Gastroesophageal sphincter (tissue), 4 donors: ENCODE data around the gene UPP1. TPM values are rescaled to one million over a fixed set of nuclear protein-coding genes. Genes with fewer than 3 reads are reported as not detected.

Experiments used
- ATAC-seq: fragments of 150-250 bp; one replicate; pipeline ENCODE4 v1.9.1; 2016; ENCODE audit warnings: mild to moderate bottlenecking, moderate library complexity
- H3K27ac ChIP-seq, 4 donors: fragments of 200-600 bp; sonication (generic) in 3 of 4; 1 replicate in 3 of 4; 2 replicates in 1 of 4; pipeline ENCODE4 v1.5.1; 2016 to 2019
- H3K27me3 ChIP-seq: fragments of 200-600 bp; sonication (generic); one replicate; pipeline ENCODE4 v1.5.1; 2019
- H3K36me3 ChIP-seq, 2 donors: fragments of 200-600 bp; sonication (generic); one replicate each; pipeline ENCODE4 v1.5.1; 2019; ENCODE audit warnings: control low read depth in 1 of 2
- H3K4me1 ChIP-seq, 3 donors: fragments of 200-600 bp; sonication (generic); 1 replicate in 2 of 3; 2 replicates in 1 of 3; pipeline ENCODE4 v1.5.1; 2016 to 2019; ENCODE audit warnings: control low read depth in 2 of 3
- H3K4me3 ChIP-seq, 2 donors: fragments of 200-600 bp; sonication (generic); one replicate each; pipeline ENCODE4 v1.5.1; 2019; ENCODE audit warnings: mild to moderate bottlenecking in 1 of 2, moderate library complexity in 1 of 2
- H3K9me3 ChIP-seq, 3 donors: fragments of 200-600 bp; sonication (generic); one replicate each; pipeline ENCODE4 v1.5.1; 2017 to 2019; ENCODE audit warnings: control low read depth in 2 of 3
- EP300 ChIP-seq: sonication (generic); formaldehyde crosslinking; IDR thresholded peaks from one replicate; pipeline ENCODE4 v1.6.1; 2017; ENCODE audit warnings: antibody characterized with exemption, mild to moderate bottlenecking
- POLR2A ChIP-seq, 2 donors: fragments of 450-650 bp; IDR thresholded peaks; one replicate each; pipeline ENCODE4 v1.6.1; 2017; ENCODE audit warnings: antibody characterized with exemption in 2 of 2, mild to moderate bottlenecking in 2 of 2, moderate library complexity in 1 of 2
- POLR2AphosphoS5 ChIP-seq: sonication (generic); formaldehyde crosslinking; IDR thresholded peaks from one replicate; pipeline ENCODE4 v1.6.1; 2017; ENCODE audit warnings: antibody characterized with exemption
- WGBS, 2 donors: methylation state at CpG; one replicate each; pipeline ENCODE4 v1.1.5; 2018; ENCODE audit warnings: low coverage in 1 of 2; 5-methylcytosine and 5-hydroxymethylcytosine counted together
- total RNA-seq, 4 donors: library from RNA; depleted of rRNA; stranded (reverse); fragments of >200 nt; gene quantifications; one replicate each; pipeline ENCODE4 v1.1.0, GENCODE V29; 2016
- TF ChIP-seq, protein P1 (sequence below), 4 experiments: fragments of 200-600 bp in 2 of 4; fragments of 450-650 bp in 2 of 4; sonication (generic) in 1 of 4; IDR thresholded peaks; one replicate each; pipeline ENCODE4 v1.5.1; 2017 to 2019; ENCODE audit warnings: antibody characterized with exemption in 4 of 4, mild to moderate bottlenecking in 2 of 4, moderate library complexity in 2 of 4

The UPP1 gene
- total RNA-seq, 4 donors from 2014 or later: 6.1 to 27.6 (median 12.0) TPM

DNA sequence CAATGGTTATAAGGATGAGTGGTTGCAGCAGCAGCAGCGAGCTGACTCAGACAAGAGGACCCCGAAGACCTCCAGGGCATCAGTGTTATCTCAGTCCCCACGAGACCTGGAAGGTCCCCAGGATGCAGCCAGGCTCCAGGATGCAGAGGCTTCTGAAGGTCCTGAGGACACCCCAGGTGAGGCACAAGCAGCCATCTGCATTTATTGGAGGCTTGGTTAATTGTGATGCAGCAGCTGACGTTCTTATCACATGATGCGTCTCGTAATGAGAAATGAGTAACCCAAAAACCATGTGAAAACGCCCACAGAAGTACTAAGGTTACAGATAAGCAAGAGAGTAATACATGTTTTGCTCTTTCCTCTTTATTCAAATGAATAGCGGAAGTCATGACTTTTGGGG, 36.3 kb upstream of the UPP1 start:
- Histone ChIP-seq H3K4me1 (no peaks in the 10 kb centered on the region), H3K36me3 (no peaks in the 10 kb centered on the region), H3K9me3 (peaks cover 0 to 10% (median 0%) of the 10 kb centered on the region in 3 donors), H3K4me3 (no peak overlapping the region), H3K27me3 (no peaks in the 10 kb centered on the region), H3K27ac (no peak overlapping the region)
- no peak for ATAC-seq
- 49 to 65% methylated on average over 5 of the region's 8 CpGs for WGBS, 2 donors
- TF ChIP-seq, protein P1, sequence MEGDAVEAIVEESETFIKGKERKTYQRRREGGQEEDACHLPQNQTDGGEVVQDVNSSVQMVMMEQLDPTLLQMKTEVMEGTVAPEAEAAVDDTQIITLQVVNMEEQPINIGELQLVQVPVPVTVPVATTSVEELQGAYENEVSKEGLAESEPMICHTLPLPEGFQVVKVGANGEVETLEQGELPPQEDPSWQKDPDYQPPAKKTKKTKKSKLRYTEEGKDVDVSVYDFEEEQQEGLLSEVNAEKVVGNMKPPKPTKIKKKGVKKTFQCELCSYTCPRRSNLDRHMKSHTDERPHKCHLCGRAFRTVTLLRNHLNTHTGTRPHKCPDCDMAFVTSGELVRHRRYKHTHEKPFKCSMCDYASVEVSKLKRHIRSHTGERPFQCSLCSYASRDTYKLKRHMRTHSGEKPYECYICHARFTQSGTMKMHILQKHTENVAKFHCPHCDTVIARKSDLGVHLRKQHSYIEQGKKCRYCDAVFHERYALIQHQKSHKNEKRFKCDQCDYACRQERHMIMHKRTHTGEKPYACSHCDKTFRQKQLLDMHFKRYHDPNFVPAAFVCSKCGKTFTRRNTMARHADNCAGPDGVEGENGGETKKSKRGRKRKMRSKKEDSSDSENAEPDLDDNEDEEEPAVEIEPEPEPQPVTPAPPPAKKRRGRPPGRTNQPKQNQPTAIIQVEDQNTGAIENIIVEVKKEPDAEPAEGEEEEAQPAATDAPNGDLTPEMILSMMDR (IDR thresholded peaks at IDR 0.05): no peak
- TF ChIP-seq POLR2AphosphoS5 (no peak), EP300 (no peak), POLR2A (IDR thresholded peaks at IDR 0.05) (no peak)

GRCh38 chr7:48053736-48054135, 35.3 kb upstream of the UPP1 start:
- TF ChIP-seq EP300 (no peak), POLR2AphosphoS5 (no peak), POLR2A (IDR thresholded peaks at IDR 0.05) (no peak)
- TF ChIP-seq, protein P1 (IDR thresholded peaks at IDR 0.05): no peak
- Histone ChIP-seq H3K27ac (no peak overlapping the region), H3K9me3 (peaks cover 0 to 10% (median 0%) of the 10 kb centered on the region in 3 donors), H3K4me1 (no peaks in the 10 kb centered on the region), H3K27me3 (no peaks in the 10 kb centered on the region), H3K4me3 (no peak overlapping the region), H3K36me3 (no peaks in the 10 kb centered on the region)
- WGBS, 2 donors: 84 to 90% methylated on average over 2 of the region's 2 CpGs
- ATAC-seq: no peak

DNA sequence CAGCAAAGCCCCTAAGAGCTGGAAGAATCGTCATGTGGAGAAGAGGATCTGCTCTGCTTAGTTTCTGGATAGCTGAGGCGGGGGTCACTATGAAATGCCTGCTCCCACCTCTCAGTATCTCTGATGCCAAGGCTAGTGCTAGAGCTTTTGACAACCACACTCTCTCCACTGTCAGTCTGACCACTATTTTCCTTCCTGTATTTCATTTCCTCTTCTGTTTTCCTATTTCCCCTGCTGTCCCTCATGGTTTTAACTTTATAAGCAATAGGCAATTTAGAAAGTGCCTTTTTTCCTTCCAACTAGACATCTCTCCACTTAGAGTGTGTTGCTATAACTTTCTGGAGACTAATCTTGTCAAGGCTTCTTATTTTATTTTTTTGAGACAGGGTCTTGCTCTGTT, 30.1 kb upstream of the UPP1 start:
- no peaks in the 10 kb centered on the region for H3K4me1 ChIP-seq
- TF ChIP-seq POLR2A (IDR thresholded peaks at IDR 0.05) (no peak), POLR2AphosphoS5 (no peak), EP300 (no peak)
- TF ChIP-seq, protein P1 (IDR thresholded peaks at IDR 0.05): no peak
- 84% methylated on average over 2 of the region's 2 CpGs for WGBS, 2 donors

GRCh38 chr7:48059706-48060105, 29.4 kb upstream of the UPP1 start:
- Histone ChIP-seq H3K9me3 (peaks cover 0 to 10% (median 0%) of the 10 kb centered on the region in 3 donors), H3K4me3 (no peak overlapping the region), H3K36me3 (no peaks in the 10 kb centered on the region), H3K4me1 (no peaks in the 10 kb centered on the region), H3K27me3 (no peaks in the 10 kb centered on the region), H3K27ac (no peak overlapping the region)
- 73 to 100% methylated on average over 1 to 5 of the region's 5 CpGs for WGBS, 2 donors
- ATAC-seq: no peak
- TF ChIP-seq, protein P1 (IDR thresholded peaks at IDR 0.05): no peak
- TF ChIP-seq POLR2AphosphoS5: no peak
- no peak for TF ChIP-seq EP300
- TF ChIP-seq POLR2A (IDR thresholded peaks at IDR 0.05): no peak

More for the DNA sequence above, 30.1 kb upstream of the UPP1 start:
- H3K9me3 ChIP-seq: peaks cover 0 to 10% (median 0%) of the 10 kb centered on the region in 3 donors
- no peak overlapping the region for H3K27ac ChIP-seq
- no peaks in the 10 kb centered on the region for H3K27me3 ChIP-seq
- no peaks in the 10 kb centered on the region for H3K36me3 ChIP-seq
- ATAC-seq: no peak
- no peak overlapping the region for H3K4me3 ChIP-seq

DNA sequence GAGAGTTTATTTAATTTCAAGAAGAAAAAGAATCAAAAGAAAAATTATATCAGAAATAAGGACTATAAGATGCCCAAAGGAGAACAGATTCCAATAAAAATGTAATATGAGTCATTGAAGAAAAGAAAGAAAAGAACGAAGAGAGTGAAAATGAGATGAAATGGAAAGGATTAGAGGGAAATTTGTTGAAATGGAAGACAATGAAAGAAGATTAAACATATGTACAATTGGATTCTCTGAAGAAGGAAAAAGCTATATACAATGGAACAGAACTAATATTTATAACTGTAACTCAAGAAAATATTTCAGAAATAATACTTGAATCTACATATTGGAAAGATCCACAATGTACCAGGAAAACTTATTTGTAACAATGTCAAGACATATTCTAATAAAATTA, 25.1 kb upstream of the UPP1 start:
- Histone ChIP-seq H3K4me1 (no peaks in the 10 kb centered on the region), H3K36me3 (no peaks in the 10 kb centered on the region), H3K27ac (no peak overlapping the region), H3K27me3 (no peaks in the 10 kb centered on the region), H3K9me3 (no peaks in the 10 kb centered on the region), H3K4me3 (no peak overlapping the region)
- WGBS, 2 donors: 45 to 72% methylated on average over 1 of the region's 1 CpG
- TF ChIP-seq POLR2A (IDR thresholded peaks at IDR 0.05) (no peak), EP300 (no peak), POLR2AphosphoS5 (no peak)
- TF ChIP-seq, protein P1 (IDR thresholded peaks at IDR 0.05): no peak
- ATAC-seq: no peak
